HG03097 (cell line): ENCODE measurements around the gene VENTX.
"Not testable (repeated sequence)": the region's sequence is repeated elsewhere in the genome, so short reads cannot be mapped to it uniquely, and the experiment has no call there.

ENCODE experiments used
- ATAC-seq: cut with Tn5 transposase; IDR thresholded peaks from one replicate; pipeline ENCODE4 v1.9.1; 2021; ENCODE audit not compliant: unreplicated experiment, low FRiP score

VENTX gene

GRCh38 chr10:133214468-133215410 lies 22.9 kb upstream of the VENTX start:
- ATAC-seq: no peak

- ATAC-seq: no peak
Observed at GRCh38 chr10:133215586-133215985, 22.1 kb upstream of the VENTX start.

GRCh38 chr10:133216776-133217175 lies 20.9 kb upstream of the VENTX start:
- ATAC-seq: no peak

- no peak for ATAC-seq
Observed at GRCh38 chr10:133217800-133218589, 19.7 kb upstream of the VENTX start.

DNA sequence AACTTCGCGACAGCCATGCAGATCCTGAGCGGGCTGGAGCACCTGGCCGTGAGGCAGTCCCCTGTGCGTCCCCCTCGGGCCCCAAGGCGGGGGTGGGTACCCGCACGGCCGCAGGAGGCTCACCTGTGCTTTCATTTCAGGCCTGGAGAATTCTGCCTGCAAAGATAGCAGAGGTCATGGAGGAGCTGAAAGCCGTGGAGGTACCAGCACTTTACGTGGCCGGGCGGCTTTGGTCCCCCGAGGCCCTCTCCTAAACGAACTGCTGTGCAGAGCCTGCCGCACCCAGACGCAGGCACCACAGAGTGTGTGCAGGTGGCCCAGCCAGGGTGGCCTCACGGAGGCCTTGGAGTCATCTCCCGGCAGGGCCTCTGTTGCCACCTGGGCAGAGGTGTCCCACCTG lies 18.8 kb upstream of the VENTX start:
- ATAC-seq: no peak

DNA sequence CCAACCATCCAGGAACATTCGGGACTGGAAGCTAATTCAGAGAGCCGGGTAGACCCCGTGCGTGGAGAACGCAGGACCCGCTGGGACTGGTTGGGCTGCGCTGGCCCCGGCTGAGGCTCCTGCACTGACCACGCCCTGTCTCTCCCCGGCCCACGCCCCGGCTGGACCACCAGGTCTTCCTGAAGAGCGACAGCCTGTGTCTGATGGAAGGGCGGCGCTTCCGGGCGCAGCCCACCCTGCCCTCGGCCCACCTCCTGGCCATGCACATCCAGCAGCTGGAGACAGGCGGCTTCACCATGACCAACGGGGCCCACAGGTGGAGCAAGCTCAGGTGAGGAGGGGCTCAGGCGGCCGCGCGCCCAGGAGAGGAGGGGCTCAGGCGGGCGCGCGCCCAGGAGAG lies 17.9 kb upstream of the VENTX start:
- ATAC-seq: no peak

GRCh38 chr10:133221331-133221730 lies 16.3 kb upstream of the VENTX start:
- ATAC-seq: no peak

DNA sequence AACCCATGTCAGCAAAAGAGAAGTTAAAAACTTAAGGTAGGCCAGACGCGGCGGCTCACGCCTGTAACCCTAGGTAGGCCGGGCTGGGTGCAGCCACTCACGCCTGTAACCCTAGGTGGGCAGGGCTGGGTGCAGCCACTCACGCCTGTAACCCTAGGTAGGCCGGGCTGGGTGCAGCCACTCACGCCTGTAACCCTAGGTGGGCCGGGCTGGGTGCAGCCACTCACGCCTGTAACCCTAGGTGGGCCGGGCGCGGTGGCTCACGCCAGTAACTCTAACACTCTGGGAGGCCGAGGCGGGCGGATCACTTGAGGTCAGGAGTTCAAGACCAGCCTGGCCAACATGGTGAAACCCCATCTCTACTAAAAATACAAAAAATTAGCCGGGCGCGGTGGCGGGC lies 15.9 kb upstream of the VENTX start:
- not testable (repeated sequence) for ATAC-seq

DNA sequence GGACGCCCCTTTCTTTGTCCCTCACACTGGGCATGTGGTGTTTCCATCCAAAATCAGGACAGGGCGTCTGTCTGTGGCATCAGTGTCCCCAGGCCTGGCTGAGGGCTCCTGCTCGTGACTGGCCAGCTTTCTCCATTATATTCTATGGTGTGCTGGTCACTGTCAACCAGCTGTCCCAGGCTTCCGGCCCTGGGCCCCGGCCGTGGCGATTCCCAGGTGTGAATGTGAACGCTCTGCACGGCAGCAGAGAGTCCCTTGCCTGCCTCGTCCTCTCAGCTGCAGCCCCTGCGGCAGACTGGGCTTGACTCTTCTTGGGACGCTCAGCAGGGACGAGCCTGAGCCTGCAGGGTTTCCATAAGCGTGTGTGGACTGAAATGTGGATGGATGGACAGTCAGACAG lies 13.6 kb upstream of the VENTX start:
- ATAC-seq: no peak

DNA sequence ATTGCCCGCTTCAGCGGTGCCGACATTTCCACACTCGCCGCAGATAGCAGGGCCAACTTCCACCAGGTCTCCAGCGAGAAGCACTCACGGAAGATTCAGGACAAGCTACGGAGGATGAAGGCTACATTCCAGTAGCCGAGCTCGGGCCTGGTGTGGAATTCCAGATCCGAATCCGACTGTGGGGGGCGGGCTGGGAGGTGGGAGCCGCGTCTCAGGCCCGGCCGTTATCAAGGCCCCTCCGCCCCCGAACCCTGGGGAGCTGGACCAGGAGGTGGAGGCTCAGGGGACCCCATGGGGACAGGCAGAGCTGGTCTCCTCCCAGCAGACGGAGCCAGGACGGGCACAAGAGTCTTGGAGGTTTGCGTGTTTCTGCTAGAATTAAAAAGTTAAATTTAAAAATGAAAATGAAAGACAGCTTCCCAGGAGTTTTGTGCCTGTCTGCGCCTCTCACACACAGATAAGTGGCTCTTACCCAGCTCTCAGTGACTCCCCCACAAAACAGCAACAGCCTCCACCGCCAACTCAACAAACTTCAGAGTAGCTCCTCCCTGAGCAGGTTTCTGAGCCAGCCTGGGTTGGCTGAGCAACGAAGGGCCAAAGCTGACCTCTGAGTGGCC lies 12.8 kb upstream of the VENTX start:
- ATAC-seq: no peak

GRCh38 chr10:133225707-133226191 lies 11.9 kb upstream of the VENTX start:
- ATAC-seq: no peak

DNA sequence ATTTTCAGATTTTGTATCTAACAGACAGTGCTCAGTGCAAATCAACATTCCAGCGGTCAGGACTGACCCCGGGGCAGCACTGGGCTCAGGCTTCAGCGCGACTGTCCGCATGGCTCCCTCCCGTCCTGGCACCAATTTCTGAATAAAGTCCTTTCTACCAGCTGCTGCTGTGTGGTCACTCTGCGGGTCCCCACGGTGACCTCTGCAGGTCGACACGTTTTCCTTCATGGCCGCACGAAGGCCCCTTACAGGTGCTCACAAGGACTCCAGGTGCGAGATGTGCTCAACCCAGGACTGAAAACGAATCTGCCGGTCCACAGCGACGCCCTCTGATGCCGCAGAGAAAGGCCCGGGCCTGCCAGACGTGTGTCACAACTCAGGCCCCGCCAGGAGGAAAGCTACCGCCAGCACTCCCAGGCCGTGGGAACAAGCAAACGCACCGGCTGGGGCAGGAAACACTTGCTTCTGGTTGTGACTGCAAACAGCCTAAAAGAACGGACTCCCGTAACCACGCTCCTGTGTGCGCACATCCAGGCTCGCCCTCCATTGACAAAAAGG lies 11.3 kb upstream of the VENTX start:
- ATAC-seq: no peak

GRCh38 chr10:133227256-133227655 lies 10.4 kb upstream of the VENTX start:
- ATAC-seq: no peak

DNA sequence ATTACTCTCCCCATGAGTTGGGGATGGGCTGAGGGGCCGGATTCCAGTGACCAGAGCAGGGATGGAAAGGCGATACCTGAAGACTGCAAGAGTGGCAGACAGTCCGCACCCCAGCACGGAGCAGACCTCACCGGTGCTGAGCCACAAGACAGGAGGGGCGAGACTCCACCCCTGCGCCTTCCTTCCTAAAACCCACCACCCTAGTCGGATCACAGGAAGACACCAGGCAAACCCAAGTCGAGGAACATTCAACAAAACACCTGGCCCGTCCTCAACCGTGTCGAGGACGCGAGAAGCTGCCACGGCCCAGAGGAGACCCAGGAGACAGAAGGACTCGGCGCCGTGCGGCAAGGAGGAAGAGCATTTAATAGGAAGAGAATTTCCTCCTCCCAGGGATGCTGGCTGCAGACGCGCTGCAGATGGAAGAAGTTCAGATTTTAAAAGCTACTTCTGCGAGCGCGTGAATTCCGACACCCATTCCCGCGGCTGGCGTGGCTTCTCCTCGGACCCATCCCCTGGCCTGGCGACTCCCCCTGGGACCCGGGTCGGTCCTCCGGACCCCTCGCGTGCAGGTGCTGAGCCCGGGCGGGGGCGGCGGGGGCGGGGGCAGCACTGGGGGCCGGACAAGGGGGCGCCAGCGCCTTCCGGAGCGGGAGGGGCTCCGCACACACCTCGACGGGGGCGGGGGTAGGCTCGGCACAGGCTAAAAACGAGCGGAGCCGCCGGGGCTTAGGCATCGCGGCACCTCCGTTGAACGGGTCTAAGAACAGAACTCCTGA lies 8.2 kb upstream of the VENTX start:
- no peak for ATAC-seq

DNA sequence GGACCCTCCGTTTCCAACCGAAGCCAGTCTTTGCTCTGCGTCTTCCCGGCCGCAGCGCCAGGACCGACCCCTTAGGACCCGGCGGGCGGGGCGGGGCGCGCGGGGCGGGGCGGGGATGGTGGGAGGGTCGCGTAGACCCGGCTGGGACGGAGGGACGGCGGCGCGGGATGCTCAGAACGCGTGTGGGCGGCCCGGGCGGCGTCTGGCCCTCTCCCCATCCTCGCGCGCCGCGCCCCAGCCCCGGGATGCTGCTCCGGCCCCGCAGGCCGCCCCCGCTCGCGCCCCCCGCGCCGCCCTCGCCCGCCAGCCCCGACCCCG lies 7.7 kb upstream of the VENTX start, which contains the start of gene UTF1:
Gene UTF1 (plus strand): TSS at position 174 of the 318 bp plus-strand sequence. CDS start 72 bp downstream, at position 246.
- no peak for ATAC-seq

GRCh38 chr10:133230387-133231195 lies 7.1 kb upstream of the VENTX start:
- ATAC-seq: no peak

DNA sequence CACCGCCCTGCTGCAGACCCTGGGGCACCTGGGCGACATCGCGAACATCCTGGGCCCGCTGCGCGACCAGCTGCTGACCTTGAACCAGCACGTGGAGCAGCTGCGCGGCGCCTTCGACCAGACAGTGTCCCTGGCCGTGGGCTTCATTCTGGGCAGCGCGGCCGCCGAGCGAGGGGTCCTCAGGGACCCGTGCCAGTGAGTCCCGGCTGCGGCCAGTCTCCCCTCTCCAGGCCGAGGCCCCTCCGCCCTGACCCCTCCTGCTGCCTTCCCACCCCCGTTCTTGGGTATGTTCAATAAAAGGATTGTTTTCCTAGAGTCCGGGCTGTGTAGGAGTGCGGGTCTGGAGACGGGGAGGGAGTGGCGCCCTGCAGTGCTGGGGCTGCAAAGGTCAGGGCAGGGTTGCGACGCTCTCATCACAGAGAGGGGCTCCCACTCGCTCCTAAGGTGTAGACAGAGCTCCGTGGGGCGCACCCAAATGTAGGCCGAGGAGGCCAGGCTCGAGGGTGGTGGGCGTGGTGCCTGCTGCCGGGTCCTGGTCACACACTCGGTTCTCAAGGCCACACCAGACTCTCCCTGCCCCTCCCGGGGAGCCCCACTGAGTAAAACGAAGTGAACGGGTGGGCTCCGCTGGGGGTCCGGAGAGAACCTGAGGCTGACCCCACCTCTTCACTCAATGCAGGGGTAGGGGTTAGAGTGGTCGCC lies 6.3 kb upstream of the VENTX start:
- ATAC-seq: no peak

- ATAC-seq: no peak
Observed at GRCh38 chr10:133231946-133232574, 5.6 kb upstream of the VENTX start.
